RWPE2 (cell line): Measurements from ENCODE around the gene WWC2.

Source experiments
- ATAC-seq: fragments of 200-7000 bp; cut with Tn5 transposase; 3 replicates; pipeline ENCODE4 v1.9.1; 2021; ENCODE audit warnings: low read depth
- DNase-seq: peaks from one replicate; pipeline ENCODE4 v3.0.0-alpha.2; 2020; ENCODE audit warnings: low spot score
- H3K27ac ChIP-seq: fragments of 450-650 bp; 2 replicates; pipeline ENCODE4 v1.5.1; 2017; ENCODE audit warnings: mild to moderate bottlenecking; ENCODE audit not compliant: poor library complexity, severe bottlenecking
- H3K27me3 ChIP-seq: fragments of 250-450 bp; sonication (Bioruptor Pico); 2 replicates; pipeline ENCODE4 v1.5.1; 2021; ENCODE audit warnings: mild to moderate bottlenecking, moderate library complexity; ENCODE audit not compliant: insufficient read depth, poor library complexity, severe bottlenecking
- H3K36me3 ChIP-seq: fragments of 250-450 bp; sonication (Bioruptor Pico); 2 replicates; pipeline ENCODE4 v1.5.1; 2020; ENCODE audit warnings: low read depth, mild to moderate bottlenecking, moderate library complexity
- H3K4me1 ChIP-seq: fragments of 250-450 bp; sonication (Bioruptor Pico); 2 replicates; pipeline ENCODE4 v1.5.1; 2021; ENCODE audit warnings: mild to moderate bottlenecking, moderate library complexity; ENCODE audit not compliant: insufficient read depth, poor library complexity, severe bottlenecking
- H3K4me3 ChIP-seq: fragments of 250-450 bp; sonication (Bioruptor Pico); 2 replicates; pipeline ENCODE4 v1.5.1; 2021; ENCODE audit warnings: mild to moderate bottlenecking, moderate library complexity; ENCODE audit not compliant: severe bottlenecking
- H3K9me3 ChIP-seq: fragments of 250-450 bp; sonication (Bioruptor Pico); 2 replicates; pipeline ENCODE4 v1.5.1; 2021; ENCODE audit warnings: mild to moderate bottlenecking, moderate library complexity; ENCODE audit not compliant: severe bottlenecking
- TF ChIP-seq, protein P1 (sequence below): fragments of 450-650 bp; IDR thresholded peaks from one replicate; pipeline ENCODE4 v1.5.1; 2017; ENCODE audit warnings: mild to moderate bottlenecking, moderate library complexity; ENCODE audit not compliant: poor library complexity, severe bottlenecking

The WWC2 gene

DNA sequence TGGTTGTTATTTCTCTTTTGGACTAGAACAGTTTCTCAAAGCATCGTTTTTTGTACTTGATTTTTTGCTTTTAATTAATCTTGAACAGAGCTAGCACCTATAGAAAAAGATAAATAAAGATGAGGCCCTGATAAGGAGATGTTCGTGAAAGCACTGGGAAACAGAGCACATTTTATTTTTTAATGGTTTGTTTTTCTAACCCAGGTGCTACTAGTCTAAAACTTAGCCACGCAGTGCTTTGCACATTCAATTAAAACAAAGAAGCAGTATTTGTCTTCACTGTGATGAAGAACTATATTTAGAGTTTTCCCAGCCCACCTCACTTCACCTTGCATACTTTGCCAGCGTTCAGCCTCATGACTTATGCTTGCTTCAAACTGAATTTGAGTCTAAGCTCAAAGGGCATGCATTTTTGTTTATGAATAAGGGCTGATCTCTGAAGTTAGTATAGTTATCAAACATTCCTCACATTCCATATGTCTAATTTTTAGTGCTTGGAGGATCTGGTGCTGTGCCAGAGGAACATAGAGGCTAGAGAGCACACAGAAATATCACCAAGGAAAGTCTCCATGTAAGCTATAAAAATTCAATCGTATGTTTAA lies 76.7 kb downstream of the WWC2 start:
- peak overlapping the region; percentile 37 for H3K27ac ChIP-seq
- no peaks in the 10 kb centered on the region for H3K36me3 ChIP-seq
- no peaks in the 10 kb centered on the region for H3K9me3 ChIP-seq
- H3K27me3 ChIP-seq = no peaks in the 10 kb centered on the region
- H3K4me1 ChIP-seq = peaks cover 35% of the 10 kb centered on the region
- TF ChIP-seq, protein P1, sequence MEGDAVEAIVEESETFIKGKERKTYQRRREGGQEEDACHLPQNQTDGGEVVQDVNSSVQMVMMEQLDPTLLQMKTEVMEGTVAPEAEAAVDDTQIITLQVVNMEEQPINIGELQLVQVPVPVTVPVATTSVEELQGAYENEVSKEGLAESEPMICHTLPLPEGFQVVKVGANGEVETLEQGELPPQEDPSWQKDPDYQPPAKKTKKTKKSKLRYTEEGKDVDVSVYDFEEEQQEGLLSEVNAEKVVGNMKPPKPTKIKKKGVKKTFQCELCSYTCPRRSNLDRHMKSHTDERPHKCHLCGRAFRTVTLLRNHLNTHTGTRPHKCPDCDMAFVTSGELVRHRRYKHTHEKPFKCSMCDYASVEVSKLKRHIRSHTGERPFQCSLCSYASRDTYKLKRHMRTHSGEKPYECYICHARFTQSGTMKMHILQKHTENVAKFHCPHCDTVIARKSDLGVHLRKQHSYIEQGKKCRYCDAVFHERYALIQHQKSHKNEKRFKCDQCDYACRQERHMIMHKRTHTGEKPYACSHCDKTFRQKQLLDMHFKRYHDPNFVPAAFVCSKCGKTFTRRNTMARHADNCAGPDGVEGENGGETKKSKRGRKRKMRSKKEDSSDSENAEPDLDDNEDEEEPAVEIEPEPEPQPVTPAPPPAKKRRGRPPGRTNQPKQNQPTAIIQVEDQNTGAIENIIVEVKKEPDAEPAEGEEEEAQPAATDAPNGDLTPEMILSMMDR = no peak
- DNase-seq (no peak), ATAC-seq (peak; percentile 66)
- no peak overlapping the region for H3K4me3 ChIP-seq

GRCh38 chr4:183177001-183177400 lies 77.9 kb downstream of the WWC2 start:
- H3K4me1 ChIP-seq = peaks cover 23% of the 10 kb centered on the region

DNA sequence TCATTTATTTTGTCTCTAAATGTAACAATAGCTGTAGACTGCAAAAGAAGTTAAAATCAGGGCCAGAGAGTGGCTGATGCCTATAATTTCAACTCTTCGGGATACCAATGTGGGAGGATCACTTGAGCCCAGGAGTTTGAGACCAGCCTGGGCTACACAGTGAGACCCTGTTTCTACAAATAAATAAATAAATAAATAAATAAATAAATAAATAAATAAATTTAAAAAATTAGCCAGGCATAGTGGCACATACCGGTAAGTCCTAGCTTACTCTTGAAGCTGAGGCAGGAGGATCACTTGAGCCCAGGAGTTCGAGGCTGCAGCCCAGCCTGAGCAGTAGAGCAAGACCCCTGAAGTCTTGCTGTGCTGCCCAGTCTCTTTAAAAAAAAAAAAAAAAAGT lies 79.1 kb downstream of the WWC2 start:
- DNase-seq (no peak), ATAC-seq (no peak)
- H3K27me3 ChIP-seq = no peaks in the 10 kb centered on the region
- no peak overlapping the region for H3K4me3 ChIP-seq
- peaks cover 25% of the 10 kb centered on the region for H3K4me1 ChIP-seq
- H3K27ac ChIP-seq = no peak overlapping the region
- TF ChIP-seq, protein P1 = no peak
- no peaks in the 10 kb centered on the region for H3K9me3 ChIP-seq
- H3K36me3 ChIP-seq = no peaks in the 10 kb centered on the region

More at GRCh38 chr4:183177001-183177400, 77.9 kb downstream of the WWC2 start:
- ATAC-seq (peak; percentile 73), DNase-seq (no peak)
- Histone ChIP-seq H3K4me3 (no peak overlapping the region), H3K27me3 (no peaks in the 10 kb centered on the region), H3K36me3 (no peaks in the 10 kb centered on the region), H3K27ac (peak overlapping the region; percentile 37), H3K9me3 (no peaks in the 10 kb centered on the region)
- TF ChIP-seq, protein P1 = no peak

DNA sequence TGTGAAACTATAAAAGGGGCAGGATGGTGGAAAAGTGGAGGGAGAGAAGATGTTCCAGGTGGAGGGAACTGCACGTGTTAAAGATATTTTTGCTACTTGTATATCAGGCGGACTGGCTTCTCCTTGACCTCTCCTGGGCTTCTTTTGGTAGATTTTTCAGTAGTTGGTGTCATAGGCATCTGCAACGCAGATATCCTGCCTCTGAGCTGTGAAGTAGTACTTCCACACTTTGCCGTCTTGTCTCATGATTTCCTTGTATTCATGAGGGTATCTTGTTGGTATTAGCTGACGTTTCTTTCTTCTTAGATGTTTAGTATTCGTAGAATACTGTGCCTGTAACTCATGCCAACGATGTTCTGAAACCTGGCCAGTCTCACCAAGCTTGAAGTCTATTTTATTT lies 81.0 kb downstream of the WWC2 start:
- H3K4me1 ChIP-seq = peaks cover 25% of the 10 kb centered on the region
- no peaks in the 10 kb centered on the region for H3K36me3 ChIP-seq
- DNase-seq (no peak), ATAC-seq (no peak)
- TF ChIP-seq, protein P1 = no peak
- H3K27ac ChIP-seq = no peak overlapping the region
- H3K9me3 ChIP-seq = no peaks in the 10 kb centered on the region
- H3K4me3 ChIP-seq = no peak overlapping the region
- no peaks in the 10 kb centered on the region for H3K27me3 ChIP-seq

DNA sequence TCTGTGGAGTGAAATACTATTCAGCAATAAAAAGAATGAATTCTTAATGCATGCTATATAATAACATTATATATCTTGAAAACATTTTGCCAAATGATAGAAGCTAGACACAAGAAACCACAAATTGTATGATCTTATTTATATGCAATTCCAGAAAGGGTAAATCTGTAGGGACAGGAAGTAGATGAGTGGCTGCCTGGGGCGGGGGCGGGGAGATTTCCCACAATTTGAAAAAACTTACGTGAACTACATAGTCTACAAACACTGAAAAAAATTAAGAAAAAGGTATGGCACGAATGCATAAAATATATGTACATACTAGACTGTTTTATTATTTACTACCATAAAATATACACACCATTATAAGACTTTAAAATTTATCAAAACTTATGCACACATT lies 81.6 kb downstream of the WWC2 start:
- H3K4me3 ChIP-seq = no peak overlapping the region
- no peaks in the 10 kb centered on the region for H3K9me3 ChIP-seq
- no peaks in the 10 kb centered on the region for H3K36me3 ChIP-seq
- no peak overlapping the region for H3K27ac ChIP-seq
- H3K27me3 ChIP-seq = no peaks in the 10 kb centered on the region
- ATAC-seq (no peak), DNase-seq (no peak)
- peaks cover 20% of the 10 kb centered on the region for H3K4me1 ChIP-seq
- TF ChIP-seq, protein P1 = no peak
